ENCODE data around the gene JADE2.
"Not testable (repeated sequence)": the region's sequence is repeated elsewhere in the genome, so short reads cannot be mapped to it uniquely, and the experiment has no call there.

Gene JADE2

DNA sequence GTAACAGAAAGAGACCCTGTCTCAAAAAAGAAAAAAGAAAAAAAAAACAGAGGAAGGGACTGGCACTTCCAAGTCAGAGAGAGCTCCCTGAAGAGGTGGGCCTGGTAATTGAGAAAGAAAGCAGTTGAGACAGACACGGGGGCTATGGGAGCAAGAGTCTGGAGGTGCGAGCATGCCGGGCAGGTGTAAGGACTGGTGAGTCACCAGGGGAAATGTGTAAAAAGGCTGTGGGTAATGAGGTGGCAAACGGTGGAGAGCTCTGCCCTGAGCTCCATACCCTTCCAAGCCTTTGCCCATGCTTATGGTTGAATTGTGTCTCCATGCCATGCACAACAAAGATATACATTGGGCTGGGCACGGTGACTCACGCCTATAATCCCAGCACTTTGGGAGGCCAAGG is 18.0 kb upstream of the JADE2 start:
- in situ Hi-C loops (cut with MboI; ENCODE audit: low sequenced_read_pairs) = no loop called here

DNA sequence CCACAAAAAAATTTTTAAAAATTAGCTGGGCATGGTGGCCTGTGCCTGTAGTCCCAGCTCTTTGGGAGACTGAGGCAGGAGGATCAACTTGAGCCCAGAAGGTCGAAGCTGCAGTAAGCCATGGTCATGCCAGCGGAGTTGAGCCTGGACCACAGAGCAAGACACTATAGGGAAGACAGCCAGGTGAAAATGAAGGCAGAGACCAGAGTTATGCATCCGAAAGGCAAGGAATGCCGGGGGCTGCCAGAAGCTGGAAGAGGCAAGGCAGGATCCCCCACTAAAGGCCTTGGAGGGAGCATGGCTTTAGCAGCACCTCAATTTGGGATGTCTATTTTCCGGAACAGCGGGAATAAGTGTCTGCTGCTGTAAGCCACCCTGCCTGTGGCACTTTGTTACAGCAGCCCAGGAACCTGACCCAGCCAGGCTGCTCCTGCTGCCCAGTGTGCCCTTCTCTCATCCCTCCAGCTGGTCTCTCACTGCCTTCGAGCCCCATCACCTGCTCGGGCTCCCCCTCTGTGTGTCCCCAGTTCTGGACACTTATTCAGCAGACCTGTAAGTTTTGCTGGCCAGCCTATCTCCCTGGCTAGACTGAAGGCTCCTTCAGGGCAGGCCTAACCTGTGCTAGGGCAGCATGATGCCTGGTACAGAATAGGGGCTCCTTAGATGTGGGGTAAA is 16.8 kb upstream of the JADE2 start:
- in situ Hi-C loops (cut with MboI; ENCODE audit: low sequenced_read_pairs) = no loop called here

GRCh38 chr5:134509308-134510040 is 16.0 kb upstream of the JADE2 start:
- in situ Hi-C loops (cut with MboI; ENCODE audit: low sequenced_read_pairs) = no loop called here

- in situ Hi-C loops (cut with MboI; ENCODE audit: low sequenced_read_pairs) = no loop called here
Observed at GRCh38 chr5:134510970-134511795, 14.3 kb upstream of the JADE2 start.

GRCh38 chr5:134511796-134512660 is 13.4 kb upstream of the JADE2 start:
- in situ Hi-C loops (cut with MboI; ENCODE audit: low sequenced_read_pairs) = no loop called here

DNA sequence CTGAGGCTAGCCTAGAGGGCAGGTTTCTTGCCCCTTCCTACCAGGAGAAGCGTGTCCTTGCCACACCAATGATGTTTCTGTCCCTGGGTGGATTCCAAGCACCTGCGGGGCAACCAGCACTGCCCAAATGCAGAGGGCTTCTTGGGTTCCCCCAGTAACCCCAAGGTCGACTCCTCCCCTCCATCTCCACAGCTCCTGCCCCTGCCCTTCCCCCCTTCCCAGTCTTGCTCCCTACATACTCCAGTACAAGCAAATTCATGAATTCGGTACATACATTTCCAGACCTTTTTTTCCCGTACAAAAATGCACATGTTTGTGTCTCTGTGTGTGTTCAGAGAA is 12.8 kb upstream of the JADE2 start:
- in situ Hi-C loops (cut with MboI; ENCODE audit: low sequenced_read_pairs) = no loop called here

DNA sequence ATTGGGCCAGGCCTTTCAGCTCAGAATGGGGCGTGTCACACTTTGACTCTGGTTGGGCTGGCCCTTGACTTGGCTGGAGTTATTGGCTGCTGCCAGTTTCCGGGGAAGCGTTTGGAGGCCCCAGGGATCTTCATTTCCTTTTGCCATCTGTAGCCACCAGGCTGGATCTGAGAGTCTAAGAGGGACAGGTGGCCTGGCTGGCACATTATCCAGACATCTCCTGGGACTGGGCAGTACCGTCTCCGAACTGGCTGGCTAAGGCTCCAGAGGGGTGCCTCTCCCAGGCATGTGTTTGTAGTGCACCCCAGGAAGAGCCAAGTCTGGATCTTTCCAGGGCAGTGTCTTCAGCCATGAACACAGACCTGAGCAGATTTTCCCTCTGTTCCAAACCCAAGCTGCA is 9.7 kb upstream of the JADE2 start:
- in situ Hi-C loops (cut with MboI; ENCODE audit: low sequenced_read_pairs) = no loop called here

DNA sequence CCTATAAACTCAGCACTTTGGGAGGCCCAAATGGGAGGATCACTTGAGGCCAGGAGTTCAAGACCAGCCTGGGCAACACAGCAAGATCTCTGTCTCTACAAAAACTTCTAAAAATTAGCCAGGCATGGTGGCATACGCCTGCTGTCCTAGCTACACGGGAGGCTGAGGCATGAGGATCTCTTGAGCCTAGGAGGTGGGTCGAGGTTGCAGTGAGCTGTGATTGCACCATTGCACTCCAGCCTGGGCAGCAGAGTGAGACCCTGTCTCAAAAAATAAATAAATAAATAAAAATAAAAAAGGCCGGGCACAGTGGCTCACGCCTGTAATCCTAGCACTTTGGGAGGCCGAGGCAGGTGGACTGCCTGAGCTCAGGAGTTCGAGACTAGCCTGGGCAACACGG is 8.5 kb upstream of the JADE2 start:
- in situ Hi-C loops (cut with MboI; ENCODE audit: low sequenced_read_pairs) = not testable (repeated sequence)

GRCh38 chr5:134517553-134517952 is 7.9 kb upstream of the JADE2 start:
- in situ Hi-C loops (cut with MboI; ENCODE audit: low sequenced_read_pairs) = no loop called here

GRCh38 chr5:134519989-134520388 is 5.5 kb upstream of the JADE2 start:
- in situ Hi-C loops (cut with MboI; ENCODE audit: low sequenced_read_pairs) = no loop called here

GRCh38 chr5:134521841-134522240 is 3.6 kb upstream of the JADE2 start:
- in situ Hi-C loops (cut with MboI; ENCODE audit: low sequenced_read_pairs) = no loop called here

- in situ Hi-C loops (cut with MboI; ENCODE audit: low sequenced_read_pairs) = no loop called here
Observed at GRCh38 chr5:134523543-134524271, 1.8 kb upstream of the JADE2 start.

DNA sequence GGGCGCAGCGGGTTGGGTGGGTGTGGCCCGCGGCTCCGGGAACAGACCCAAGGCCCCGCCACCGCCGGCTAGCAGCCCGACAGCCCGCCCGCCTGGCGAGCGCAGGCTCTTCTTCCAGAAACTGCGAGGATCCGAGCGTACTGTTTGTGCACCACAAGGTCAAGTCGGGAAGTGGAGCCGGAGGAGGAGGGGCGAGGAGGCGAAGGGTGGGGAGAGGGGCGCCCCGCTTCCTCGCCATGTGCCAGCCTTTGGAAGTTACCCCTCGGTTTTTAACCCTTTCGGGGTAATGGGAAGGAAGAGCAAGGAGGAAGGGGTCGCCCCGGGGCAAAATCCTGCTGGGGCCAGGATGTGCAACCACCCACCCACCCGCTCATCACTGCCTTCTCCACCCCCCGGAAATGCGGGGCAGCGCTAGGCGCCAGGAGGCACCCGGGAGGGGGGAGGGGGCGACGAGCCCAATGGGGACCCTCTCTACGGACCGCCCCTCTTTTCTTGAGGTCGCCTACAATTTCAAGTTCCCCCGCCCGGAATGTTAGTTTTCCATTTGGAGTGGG is 1.1 kb upstream of the JADE2 start:
- in situ Hi-C loops (cut with MboI; ENCODE audit: low sequenced_read_pairs) = no loop called here

DNA sequence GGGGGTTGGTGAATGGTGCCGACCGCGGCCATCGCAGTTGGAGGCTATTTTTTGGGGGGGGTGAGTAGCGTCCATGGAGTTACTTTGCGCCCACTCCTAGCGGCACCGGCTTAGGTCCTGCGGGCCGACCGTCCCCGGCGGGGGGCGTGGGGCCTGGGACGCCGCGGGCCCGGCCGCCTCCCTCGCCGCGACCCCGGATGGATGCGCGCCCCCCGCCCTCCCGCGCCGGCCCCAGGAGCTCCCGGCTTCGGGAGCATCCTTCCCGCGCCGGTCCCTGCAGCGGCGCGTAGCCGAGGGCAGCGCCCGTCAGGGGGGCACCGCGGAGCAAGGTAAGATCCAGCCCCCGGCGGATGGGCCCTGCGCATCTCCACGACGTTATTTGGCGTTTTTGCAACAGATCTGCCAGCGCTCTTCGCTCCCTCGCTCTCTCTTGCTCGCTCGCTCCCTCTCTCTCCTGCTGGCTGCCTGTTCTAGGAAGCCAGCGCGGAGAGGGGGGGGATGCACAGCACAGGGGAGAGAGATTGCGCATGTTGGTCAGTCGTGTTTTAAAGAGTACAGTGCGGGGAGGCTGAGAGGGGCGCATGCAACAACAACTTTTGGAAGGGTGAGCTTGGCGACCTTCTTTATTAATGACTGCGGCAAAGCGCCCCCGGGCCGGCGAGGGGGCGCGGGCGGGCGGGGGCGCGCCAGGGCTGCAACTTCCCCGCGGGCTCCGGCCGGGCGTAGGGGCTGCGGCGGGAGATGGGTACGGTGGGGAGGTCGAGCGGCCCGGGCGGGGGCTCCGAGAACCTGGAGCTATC is 413 bp downstream of the JADE2 start:
- in situ Hi-C loops (cut with MboI; ENCODE audit: low sequenced_read_pairs) = no loop called here

DNA sequence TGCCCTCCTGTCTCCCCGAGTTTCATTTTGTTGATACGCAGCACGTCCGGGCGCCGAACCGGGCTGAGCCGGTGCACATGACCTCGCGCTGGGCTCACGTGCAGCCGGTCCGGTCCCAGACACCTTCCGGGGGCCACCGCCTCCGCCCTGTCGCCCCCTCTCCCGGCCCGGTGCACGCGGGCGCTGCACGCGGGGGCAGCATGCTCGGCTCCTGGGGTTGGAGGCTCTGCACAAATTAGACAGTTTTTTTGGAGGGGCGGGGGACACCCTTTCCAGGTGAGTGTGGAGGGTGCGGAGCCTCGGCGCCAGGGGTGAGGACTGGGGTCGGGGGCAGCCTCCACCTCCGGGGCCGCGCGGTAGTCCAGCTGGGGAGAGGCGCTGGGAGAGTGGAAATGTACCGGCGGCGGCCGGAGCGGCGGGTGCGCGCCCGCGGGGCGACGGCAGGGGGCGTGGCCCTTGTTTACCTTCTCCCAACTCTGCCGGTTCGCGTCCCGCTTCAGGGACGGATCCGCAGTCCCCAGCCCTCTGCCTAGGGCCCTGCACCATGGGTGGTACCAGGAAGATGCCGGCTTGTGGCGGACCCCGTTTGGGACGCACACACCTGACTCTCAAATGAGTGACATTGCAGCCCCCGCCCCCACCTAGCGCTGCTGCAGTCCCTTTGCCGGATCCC is 1.1 kb downstream of the JADE2 start:
- in situ Hi-C loops (cut with MboI; ENCODE audit: low sequenced_read_pairs) = no loop called here

DNA sequence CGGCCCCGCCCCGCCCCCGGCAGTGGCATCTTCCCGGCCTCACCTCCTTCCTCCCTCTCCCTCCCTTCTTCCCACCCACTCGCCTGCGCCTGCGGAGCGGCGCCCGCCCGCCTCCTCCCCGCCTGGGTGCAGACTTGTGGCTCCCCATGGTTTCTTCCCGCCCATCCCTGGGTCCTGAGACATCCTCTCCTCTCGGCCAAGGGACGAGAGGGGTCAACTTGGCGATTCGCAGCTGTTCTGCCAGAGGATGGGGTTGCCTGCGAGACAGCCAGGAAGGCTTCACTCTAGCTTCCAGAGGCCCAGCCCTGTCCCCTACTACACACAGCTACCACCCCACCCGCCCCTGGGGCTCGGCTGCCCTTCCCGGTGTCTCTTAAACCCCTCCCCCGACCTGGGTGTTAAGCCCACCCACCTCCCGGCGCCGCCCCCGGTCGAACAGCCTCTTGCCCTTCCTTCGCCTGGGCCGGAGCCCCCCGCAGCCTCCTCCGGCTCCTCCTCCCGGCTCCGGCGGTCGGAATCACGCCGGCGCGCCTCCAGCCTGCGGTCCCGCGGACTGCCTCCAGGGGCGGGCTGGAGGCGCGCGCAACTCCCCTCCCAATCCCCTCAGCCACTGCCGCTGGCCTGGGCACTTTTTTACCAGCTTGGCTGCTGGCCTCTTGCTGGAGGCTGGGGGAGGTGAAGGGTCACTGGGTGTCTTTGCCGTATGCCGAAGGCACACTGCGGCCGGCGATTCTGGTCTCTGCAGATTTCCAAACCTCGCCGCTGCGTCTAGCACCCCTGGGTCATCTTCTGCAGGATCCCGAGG is 1.9 kb downstream of the JADE2 start:
- in situ Hi-C loops (cut with MboI; ENCODE audit: low sequenced_read_pairs) = no loop called here

- in situ Hi-C loops (cut with MboI; ENCODE audit: low sequenced_read_pairs) = no loop called here
Observed at GRCh38 chr5:134527961-134528424, 2.5 kb downstream of the JADE2 start.

GRCh38 chr5:134528556-134528955 is 3.1 kb downstream of the JADE2 start:
- in situ Hi-C loops (cut with MboI; ENCODE audit: low sequenced_read_pairs) = no loop called here
